Vagina (tissue), 2 donors: ENCODE results near the gene TBL1XR1. TPM values are rescaled to one million over a fixed set of nuclear protein-coding genes. Genes with fewer than 3 reads are reported as not detected.
A peak's percentile ranks its signal among the peaks of the same experiment; 100 is the strongest.
"Not testable (repeated sequence)": the region's sequence is repeated elsewhere in the genome, so short reads cannot be mapped to it uniquely, and the experiment has no call there.

ENCODE experiments used
- DNase-seq, 2 donors: peaks; one replicate each; pipeline ENCODE4 v3.0.0-alpha.2; 2017; ENCODE audit errors: extremely low spot score in 2 of 2
- H3K27ac ChIP-seq: fragments of 200-600 bp; sonication (generic); one replicate; pipeline ENCODE4 v1.5.1; 2019
- H3K27me3 ChIP-seq: fragments of 200-600 bp; sonication (generic); one replicate; pipeline ENCODE4 v1.5.1; 2019
- H3K36me3 ChIP-seq, 2 donors: fragments of 200-600 bp; sonication (generic); one replicate each; pipeline ENCODE4 v1.5.1; 2017 to 2019
- H3K4me1 ChIP-seq: fragments of 200-600 bp; sonication (generic); one replicate; pipeline ENCODE4 v1.5.1; 2019
- H3K4me3 ChIP-seq, 2 donors: fragments of 200-600 bp; sonication (generic); 1 replicate in 1 of 2; 2 replicates in 1 of 2; pipeline ENCODE4 v1.5.1; 2016 to 2019
- H3K9me3 ChIP-seq: fragments of 200-600 bp; sonication (generic); one replicate; pipeline ENCODE4 v1.5.1; 2019
- CTCF ChIP-seq, 3 experiments: fragments of 450-650 bp in 2 of 3; fragments of 200-600 bp in 1 of 3; sonication (generic) in 1 of 3; IDR thresholded peaks; one replicate each; pipeline ENCODE4 v1.5.1; 2017 to 2019; ENCODE audit warnings: antibody characterized with exemption in 3 of 3, mild to moderate bottlenecking in 2 of 3, moderate library complexity in 2 of 3
- POLR2A ChIP-seq, 2 donors: fragments of 450-650 bp; IDR thresholded peaks; one replicate each; pipeline ENCODE4 v1.6.1; 2017; ENCODE audit warnings: antibody characterized with exemption in 2 of 2, mild to moderate bottlenecking in 2 of 2, moderate library complexity in 2 of 2
- POLR2AphosphoS5 ChIP-seq, 2 donors: sonication (generic); formaldehyde crosslinking; IDR thresholded peaks; one replicate each; pipeline ENCODE4 v1.9.0; 2017; ENCODE audit warnings: antibody characterized with exemption in 2 of 2, mild to moderate bottlenecking in 2 of 2, low read depth in 1 of 2; ENCODE audit not compliant: insufficient read depth in 1 of 2
- intact Hi-C: fragments of 100-400 bp; cut with DNase I; formaldehyde crosslinking; loops from one replicate; pipeline ENCODE4 v1.15.1; 2023
- total RNA-seq: library from RNA; depleted of rRNA; stranded (reverse); fragments of >200 nt; gene quantifications from one replicate; pipeline ENCODE4 v1.2.3, GENCODE V29; 2016

Gene TBL1XR1
- total RNA-seq, 1 donor from 2014 or later, result 80.5 TPM

GRCh38 chr3:177203689-177204395 lies 6.6 kb upstream of the TBL1XR1 start:
- Histone ChIP-seq H3K27ac (no peak overlapping the region), H3K4me1 (peaks cover 14% of the 10 kb centered on the region), H3K36me3 (no peaks in the 10 kb centered on the region), H3K27me3 (no peaks in the 10 kb centered on the region), H3K9me3 (no peaks in the 10 kb centered on the region), H3K4me3 (no peak overlapping the region)
- intact Hi-C loops, result no loop called here
- TF ChIP-seq POLR2A (IDR thresholded peaks at IDR 0.05) (no peak), POLR2AphosphoS5 (IDR thresholded peaks at IDR 0.05; ENCODE audit: insufficient read depth in 1 of 2, low read depth in 1 of 2) (no peak), CTCF (IDR thresholded peaks at IDR 0.05) (no peak)
- DNase-seq, result no peak

GRCh38 chr3:177203016-177203415 lies 5.7 kb upstream of the TBL1XR1 start:
- intact Hi-C loops, H3K4me3 ChIP-seq, H3K36me3 ChIP-seq, DNase-seq, H3K27ac ChIP-seq, H3K9me3 ChIP-seq, H3K27me3 ChIP-seq: not testable (repeated sequence)
- H3K4me1 ChIP-seq, result peaks cover 22% of the 10 kb centered on the region

GRCh38 chr3:177201700-177202397 lies 4.6 kb upstream of the TBL1XR1 start:
- intact Hi-C loops, result no loop called here
- TF ChIP-seq POLR2A (IDR thresholded peaks at IDR 0.05) (no peak), CTCF (IDR thresholded peaks at IDR 0.05) (no peak), POLR2AphosphoS5 (IDR thresholded peaks at IDR 0.05; ENCODE audit: insufficient read depth in 1 of 2, low read depth in 1 of 2) (peak in 1 of 2 donors; percentile 16)

GRCh38 chr3:177199206-177199760 lies 2.0 kb upstream of the TBL1XR1 start:
- H3K4me1 ChIP-seq, result peaks cover 32% of the 10 kb centered on the region
- intact Hi-C loops, result loop anchor here (10.0 kb wide), 1 partner anchor 134 kb away; no protein-coding TSS in a partner anchor
- TF ChIP-seq POLR2A (IDR thresholded peaks at IDR 0.05), result no peak
- no peak for TF ChIP-seq CTCF (IDR thresholded peaks at IDR 0.05)
- no peak for TF ChIP-seq POLR2AphosphoS5 (IDR thresholded peaks at IDR 0.05; ENCODE audit: insufficient read depth in 1 of 2, low read depth in 1 of 2)
- no peaks in the 10 kb centered on the region for H3K9me3 ChIP-seq
- peak overlapping the region; percentile 92 for H3K27ac ChIP-seq
- H3K27me3 ChIP-seq, result no peaks in the 10 kb centered on the region
- H3K4me3 ChIP-seq, result no peak overlapping the region
- H3K36me3 ChIP-seq, result no peaks in the 10 kb centered on the region
- no peak for DNase-seq

More at GRCh38 chr3:177201700-177202397, 4.6 kb upstream of the TBL1XR1 start:
- DNase-seq, result no peak
- Histone ChIP-seq H3K4me3 (no peak overlapping the region), H3K4me1 (peaks cover 23% of the 10 kb centered on the region), H3K27me3 (no peaks in the 10 kb centered on the region), H3K36me3 (no peaks in the 10 kb centered on the region), H3K9me3 (no peaks in the 10 kb centered on the region), H3K27ac (no peak overlapping the region)

- Histone ChIP-seq H3K9me3 (no peaks in the 10 kb centered on the region), H3K4me1 (peaks cover 43% of the 10 kb centered on the region), H3K27ac (peak overlapping the region; percentile 92), H3K36me3 (no peaks in the 10 kb centered on the region), H3K27me3 (no peaks in the 10 kb centered on the region), H3K4me3 (peak overlapping the region; percentile 65 to 93)
- DNase-seq, result no peak
- intact Hi-C loops, result loop anchor here (10.0 kb wide), 1 partner anchor 133 kb away; no protein-coding TSS in a partner anchor
- no peak for TF ChIP-seq CTCF (IDR thresholded peaks at IDR 0.05)
- TF ChIP-seq POLR2AphosphoS5 (IDR thresholded peaks at IDR 0.05; ENCODE audit: insufficient read depth in 1 of 2, low read depth in 1 of 2), result no peak
- TF ChIP-seq POLR2A (IDR thresholded peaks at IDR 0.05), result no peak
These were observed 612 bp upstream of the TBL1XR1 start for GRCh38 chr3:177197727-177198460.
